ENCODE measurements around the gene NXF1.
"Not testable (repeated sequence)": the region's sequence is repeated elsewhere in the genome, so short reads cannot be mapped to it uniquely, and the experiment has no call there.

Gene NXF1

DNA sequence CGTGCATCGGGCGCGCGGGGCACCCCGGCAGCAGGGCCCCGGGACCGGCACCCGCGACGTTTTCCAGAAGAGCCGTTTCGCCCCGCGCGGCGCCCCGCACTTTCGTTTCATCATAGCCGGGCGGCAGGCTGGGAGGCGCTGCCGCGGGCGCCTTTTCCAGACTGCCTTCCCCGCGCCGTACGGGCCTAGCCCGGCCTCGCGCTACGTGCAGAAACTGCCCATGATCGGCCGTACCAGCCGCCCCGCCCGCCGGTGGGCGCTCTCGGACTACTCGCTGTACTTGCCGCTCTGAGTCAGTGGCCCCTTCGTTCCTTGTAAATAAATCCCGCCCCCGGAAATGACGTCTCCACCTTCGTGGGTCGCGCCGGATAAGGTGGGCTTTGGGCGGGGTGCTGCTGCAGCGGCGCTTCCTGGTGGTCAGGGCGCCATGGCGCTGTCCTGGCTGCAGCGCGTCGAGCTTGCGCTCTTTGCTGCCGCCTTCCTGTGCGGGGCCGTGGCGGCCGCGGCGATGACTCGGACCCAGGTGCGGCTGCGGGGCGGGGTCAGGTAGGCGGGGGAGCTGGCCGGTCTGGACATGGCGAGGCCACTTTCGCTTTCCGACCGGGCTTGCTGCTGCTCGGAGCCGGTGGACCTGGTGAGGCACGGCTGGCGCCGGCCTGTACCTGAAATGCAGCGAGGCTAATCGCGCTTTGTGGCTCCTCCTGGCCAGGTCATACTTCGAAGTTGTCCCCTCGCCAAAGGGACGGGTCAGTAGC, 18.1 kb downstream of the NXF1 start, which contains the start of gene TMEM179B:
TMEM179B (plus strand) TSS at position 398 of the 755 bp plus-strand sequence; CDS start at position 428, 30 bp downstream.
- peak; percentile 92 for DNase-seq (ENCODE audit: low spot score)

DNA sequence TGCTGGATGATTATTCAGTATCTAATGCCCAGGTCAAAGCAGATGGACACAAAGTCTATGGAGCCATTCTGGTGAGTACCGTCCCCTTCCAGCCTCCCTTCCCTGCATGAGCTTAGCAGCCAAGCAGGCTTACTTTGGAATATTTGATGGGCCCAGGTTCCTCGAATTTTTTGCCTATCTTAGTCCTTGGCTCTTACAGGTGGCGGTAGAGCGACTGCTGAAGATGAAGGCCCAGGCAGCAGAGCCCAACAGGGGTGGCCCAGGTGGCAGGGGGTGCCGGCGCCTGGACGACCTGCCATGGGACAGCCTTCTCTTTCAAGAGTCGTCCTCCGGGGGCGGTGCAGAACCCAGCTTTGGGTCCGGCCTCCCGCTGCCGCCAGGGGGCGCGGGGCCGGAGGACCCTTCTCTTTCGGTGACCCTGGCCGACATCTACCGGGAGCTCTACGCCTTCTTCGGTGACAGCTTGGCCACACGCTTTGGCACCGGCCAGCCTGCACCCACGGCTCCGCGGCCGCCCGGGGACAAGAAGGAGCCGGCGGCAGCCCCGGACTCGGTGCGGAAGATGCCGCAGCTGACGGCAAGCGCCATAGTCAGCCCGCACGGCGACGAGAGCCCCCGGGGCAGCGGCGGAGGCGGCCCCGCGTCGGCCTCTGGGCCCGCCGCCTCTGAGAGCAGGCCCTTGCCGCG, 18.8 kb downstream of the NXF1 start:
- peak; percentile 92 for DNase-seq (ENCODE audit: low spot score)

DNA sequence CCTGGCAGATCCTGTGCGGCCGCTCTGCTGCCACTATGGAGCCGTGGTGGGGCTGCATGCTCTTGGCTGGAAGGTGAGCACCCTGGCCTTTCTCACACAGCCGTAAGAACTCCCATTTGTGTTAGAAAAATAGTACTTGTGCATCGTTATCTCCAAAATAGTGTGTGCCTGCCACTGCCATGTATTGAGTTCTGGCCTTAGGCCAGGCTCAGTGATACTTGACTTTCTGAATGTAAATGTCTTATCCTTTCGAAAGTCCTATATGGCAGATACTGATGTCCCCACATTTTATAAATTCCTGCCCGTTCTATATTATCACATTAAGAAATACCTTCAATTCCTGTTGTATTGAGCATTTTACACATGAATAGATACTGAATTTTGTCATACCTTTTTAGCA, 22.5 kb downstream of the NXF1 start:
- DNase-seq (ENCODE audit: low spot score) = no peak

DNA sequence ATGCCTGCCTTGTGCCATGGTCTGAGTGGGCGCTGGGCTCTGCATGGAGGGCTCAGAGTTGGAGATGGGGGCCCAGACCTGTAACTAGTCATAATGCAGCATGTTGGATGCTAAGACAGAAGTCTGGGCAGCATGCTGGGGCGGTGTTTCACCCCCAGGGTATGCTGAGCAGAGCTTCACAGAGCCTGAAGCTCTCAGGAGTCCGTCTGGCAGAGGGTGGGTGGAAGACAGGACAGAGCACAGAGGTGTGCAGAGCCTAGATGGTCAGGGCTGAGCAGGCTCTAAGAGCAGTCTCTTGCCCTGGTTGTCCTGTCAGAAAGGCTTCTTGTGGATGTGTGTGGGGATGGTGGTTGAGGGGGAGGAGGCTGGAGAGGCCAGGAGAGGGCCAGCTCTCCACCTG, 26.8 kb downstream of the NXF1 start:
- DNase-seq (ENCODE audit: low spot score) = no peak

DNA sequence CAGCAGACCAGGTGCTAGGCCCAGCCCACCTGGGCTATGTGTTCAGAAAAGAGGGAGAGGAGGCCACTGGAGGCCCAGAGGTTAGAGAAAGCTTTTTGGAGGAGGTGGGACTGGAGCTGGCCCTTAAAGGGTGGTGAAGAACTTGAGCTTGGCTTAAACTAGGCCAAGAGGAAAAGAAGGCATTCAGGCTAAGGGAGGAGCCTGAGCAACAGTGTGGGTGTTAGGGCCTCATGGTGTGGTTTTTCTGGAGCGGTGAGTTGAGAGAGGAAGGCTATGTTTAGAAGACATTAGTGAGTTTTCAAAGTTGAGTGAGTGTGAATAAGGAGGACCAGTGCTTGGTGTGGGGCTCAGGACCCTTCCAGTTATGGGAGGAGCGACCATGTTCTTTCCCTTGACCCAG, 27.9 kb downstream of the NXF1 start:
- no peak for DNase-seq (ENCODE audit: low spot score)

DNA sequence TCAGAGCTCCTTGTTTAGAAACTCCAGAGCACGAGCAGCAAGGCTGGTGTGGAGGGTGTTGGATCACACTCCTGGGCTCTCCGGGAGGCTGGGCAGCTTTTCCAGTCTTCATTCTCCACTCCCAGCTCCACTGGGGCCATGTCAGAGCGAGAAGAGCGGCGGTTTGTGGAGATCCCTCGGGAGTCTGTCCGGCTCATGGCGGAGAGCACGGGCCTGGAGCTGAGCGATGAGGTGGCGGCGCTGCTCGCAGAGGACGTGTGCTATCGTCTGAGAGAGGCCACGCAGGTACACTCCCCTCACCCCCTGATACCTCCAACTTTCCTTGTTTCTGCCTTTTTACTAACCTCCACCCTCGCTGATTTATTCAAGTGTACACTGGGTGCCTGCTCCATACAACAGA, 29.6 kb downstream of the NXF1 start:
- no peak for DNase-seq (ENCODE audit: low spot score)

DNA sequence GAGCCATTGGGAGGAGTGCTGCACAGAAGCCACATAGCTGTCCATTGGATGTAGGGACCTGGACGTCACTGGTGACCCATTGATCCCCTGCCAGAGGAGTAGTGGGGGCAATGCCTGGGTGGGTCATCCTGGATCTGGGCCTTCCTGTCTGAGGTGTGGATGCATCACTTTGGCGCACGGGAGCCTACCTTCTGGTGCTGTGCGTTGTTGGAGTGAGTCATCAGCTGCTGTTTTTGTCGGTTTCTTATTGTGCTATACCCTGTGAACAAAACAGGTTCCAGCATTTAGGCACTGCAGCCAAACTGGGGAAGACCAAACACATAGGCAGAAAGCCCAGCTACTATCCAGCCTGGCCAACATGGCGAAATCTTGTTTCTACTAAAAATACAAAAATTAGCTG, 30.8 kb downstream of the NXF1 start:
- no peak for DNase-seq (ENCODE audit: low spot score)

DNA sequence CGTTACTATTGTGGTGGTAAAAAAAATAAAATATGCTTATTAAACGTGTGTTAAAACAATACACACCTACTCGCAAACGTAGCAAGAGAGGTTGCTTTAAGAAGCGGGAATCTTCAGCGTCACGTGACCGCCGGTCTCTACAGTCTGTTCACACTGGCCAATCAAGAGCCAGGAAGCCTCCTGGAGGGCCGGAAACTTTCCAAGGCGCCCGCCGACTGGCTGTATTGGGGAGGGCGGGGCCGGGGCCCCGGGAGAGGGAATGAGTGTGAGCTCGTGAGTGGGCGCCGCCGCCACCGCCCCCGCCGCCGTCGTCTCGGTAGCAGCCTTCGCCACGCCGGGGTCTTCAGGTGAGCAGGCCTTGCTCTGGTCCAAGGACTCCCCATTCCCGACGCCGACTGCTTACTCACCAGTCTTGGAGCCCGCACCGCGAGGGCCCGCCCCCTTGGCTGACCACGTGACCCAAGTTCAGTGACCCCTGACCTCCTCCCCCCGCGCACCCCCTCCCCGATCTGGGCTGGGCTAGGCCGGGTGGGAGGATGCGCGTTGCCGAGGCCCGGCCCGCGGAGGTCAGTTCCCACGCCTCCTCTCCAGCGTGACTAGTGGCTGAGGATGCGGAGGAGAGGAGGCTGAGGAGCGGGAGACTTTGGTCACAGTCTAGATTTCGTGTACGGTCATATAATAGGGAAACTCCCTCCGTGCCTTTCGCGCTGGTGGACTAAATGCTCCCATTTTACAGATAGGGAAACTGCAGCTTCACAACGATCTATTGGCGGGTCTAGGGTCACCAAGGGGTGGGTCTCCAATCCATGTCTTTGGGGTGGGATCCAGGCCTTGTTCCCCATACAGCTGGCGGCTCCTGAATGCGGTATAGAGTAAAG, 33.9 kb downstream of the NXF1 start, which contains the start of gene TAF6L:
TAF6L (plus strand) TSS at position 253 of the 878 bp plus-strand sequence. CDS start 4,388 bp downstream, outside the sequence.
- peak; percentile 99 for DNase-seq (ENCODE audit: low spot score)

DNA sequence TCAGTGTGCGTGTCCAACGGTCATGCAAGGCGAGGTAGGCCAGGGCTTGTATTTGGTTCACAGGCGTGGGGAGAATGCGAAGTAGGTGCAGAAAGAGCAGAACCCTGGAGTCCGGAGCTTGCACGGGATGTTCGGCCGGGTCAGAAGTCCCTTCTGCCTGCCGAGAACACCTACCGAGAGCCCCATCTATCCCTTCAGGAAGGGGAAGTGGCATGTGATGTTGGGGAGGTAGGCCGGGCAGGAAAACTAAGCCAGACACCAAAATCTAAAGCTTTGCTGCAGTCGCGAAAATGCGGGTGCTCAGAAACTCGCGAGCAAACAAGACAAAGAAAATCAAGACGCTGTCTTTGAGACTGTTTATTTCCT, 34.5 kb downstream of the NXF1 start:
- peak; percentile 67 for DNase-seq (ENCODE audit: low spot score)

DNA sequence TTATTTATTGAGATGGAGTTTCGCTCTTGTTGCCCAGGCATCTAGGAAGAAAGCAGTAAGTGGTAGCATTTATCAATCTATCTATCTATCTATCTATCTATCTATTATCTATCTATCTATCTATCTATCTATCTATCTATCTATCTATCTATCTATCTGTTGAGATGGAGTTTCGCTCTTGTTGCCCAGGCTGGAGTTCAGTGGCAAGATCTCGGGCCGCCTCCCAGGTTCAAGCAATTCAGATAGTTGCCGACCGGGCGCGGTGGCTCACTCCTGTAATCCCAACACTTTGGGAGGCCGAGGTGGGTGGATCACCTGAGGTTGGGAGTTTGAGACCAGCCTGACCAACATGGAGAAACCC, 44.4 kb downstream of the NXF1 start:
- DNase-seq (ENCODE audit: low spot score) = not testable (repeated sequence)

DNA sequence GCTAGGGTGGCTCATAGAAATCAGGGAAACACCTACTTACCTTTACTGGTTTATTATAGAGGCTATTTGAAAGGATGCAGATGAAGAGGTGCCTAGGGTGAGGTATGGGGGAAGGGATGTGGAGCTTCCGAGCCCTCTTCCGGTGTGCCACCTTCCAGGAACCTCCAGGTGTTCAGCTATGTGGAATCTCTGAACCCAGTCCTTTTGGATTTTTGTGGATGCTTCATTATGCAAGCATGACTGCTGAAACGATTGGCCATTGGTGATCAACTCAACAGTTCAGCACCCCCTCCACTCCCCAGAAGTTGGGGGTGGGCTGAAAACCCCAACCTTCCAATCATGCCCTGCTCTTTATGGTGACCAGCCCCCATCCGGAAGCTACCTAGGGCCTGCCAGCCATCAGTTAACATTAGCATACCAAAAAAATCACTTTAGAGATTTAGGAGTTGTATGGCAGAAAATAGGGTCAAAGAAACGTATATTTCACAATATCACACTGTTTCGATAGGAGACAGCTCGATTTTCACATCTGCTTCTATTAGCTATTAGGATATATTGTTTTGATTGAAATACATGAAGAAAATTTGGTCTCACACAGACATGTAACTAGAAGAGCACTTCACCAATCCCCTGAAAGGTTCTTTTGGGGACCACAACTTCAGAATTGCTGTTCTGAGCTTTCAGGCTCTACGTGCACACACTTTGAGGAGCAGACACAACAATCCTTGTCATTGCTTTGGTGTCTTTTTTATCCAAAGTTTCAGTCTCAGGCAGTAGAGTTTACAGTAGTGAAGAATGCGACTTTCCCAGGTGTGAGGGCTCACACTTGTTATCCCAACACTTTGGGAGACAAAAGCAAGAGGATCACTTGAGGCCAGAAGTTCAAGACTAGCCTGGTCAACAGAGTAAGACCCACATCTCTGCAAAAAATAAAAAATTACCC, 47.1 kb downstream of the NXF1 start:
- DNase-seq (ENCODE audit: low spot score) = peak; percentile 31

DNA sequence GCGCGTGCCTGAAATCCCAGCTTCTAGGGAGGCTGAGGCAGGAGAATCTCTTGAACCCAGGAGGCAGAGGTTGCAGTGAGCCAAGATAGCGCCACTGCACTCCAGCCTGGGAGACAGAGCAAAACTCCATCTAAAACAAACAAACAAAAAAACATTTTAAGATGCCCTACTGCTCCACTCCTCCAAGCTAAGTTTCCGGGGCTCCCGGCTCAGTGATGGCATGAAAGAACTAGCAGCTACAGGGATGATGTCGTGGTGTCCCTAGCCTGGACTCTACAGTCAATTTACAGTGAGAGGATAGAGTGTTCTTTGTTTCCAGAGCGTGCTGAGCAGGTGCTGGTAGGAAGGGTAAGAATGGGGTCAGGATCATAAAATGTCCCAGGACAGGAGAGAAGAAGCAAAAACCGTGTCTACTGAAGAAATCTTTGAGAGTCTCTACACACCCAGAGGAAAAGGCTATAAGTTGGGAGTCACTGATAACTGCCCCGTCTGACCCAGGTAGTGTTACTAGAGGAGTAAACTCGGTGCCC, 50.1 kb downstream of the NXF1 start:
- DNase-seq (ENCODE audit: low spot score) = no peak

DNA sequence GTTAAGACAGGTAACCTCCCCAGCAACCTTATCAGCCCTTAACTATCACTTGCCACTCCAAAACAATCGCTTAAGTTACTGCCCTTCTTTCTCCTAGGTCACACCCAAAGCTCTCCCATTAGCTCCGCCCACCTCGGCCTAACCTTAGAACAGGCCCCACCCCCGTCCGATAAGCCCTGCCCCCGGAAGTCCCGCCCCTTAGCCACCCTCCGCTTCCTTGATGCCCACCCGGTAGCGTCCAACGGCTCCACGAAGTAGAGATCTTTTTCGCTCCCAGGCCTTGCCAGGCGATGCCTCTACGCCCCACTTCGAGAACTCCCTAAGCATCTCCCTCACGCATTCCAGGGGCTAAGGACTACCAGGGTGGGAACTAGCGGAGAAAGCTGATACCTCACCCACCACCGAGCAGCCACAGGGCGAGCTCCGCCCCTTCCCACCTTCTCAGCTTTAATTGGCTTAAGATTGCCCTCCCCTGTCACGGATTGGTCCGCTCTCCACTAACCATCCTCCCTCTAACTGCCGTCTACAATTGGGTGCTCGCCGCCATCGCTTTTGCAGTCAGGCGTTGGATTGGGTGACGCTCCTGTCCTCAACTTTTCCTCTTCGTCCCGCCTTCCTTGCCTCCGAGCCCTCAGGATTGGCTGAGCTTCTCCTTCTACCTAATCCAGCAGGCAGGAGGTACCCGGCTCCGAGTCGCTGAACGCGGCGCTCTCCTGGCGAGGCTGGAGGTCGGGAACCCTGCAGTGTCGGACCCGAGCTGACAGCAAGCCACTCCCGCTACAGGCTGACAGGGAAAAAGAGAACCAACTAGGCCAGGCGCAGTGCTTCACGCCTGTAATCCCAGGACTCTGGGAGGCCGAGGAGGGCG, 51.3 kb downstream of the NXF1 start, which contains the start of gene ZBTB3:
ZBTB3 (minus strand) TSS at position 425 of the 868 bp plus-strand sequence. CDS start 496 bp downstream, outside the sequence.
- peak; percentile 91 for DNase-seq (ENCODE audit: low spot score)

DNA sequence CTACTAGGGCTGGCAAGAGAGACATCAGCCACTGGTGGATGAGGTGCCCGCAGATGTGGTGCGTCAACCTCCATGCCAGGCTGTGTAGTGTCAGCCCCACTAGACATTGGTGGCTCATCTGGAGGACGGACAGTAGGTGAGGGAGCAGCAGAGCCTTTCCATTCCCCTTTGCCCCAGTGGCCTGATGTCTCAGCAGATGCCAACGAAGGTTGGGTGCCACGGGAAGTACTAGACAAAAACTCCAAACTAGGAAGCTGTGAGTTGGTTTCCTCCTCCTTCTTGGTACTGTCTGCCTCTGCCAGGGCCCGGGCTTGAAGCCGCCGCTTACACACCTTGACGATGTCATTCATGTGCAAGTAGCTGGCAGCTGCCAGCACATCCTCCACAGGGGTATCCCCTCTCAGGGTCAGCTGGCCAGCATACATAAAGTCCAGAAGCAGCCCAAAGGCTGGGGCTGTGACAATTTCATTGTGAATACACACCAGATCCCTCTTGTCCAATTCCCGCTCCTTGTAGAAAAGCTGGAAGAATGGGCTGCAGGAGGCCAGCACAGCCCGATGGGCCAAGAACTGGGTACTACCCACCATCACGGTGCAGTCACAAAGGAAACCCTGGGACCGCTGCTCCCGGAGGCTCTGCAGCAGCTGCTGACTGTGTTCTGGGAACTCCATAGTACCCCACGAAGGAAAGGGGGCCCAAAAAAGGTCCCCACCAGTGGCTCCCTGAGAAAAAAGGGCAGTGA, 52.1 kb downstream of the NXF1 start:
- no peak for DNase-seq (ENCODE audit: low spot score)

DNA sequence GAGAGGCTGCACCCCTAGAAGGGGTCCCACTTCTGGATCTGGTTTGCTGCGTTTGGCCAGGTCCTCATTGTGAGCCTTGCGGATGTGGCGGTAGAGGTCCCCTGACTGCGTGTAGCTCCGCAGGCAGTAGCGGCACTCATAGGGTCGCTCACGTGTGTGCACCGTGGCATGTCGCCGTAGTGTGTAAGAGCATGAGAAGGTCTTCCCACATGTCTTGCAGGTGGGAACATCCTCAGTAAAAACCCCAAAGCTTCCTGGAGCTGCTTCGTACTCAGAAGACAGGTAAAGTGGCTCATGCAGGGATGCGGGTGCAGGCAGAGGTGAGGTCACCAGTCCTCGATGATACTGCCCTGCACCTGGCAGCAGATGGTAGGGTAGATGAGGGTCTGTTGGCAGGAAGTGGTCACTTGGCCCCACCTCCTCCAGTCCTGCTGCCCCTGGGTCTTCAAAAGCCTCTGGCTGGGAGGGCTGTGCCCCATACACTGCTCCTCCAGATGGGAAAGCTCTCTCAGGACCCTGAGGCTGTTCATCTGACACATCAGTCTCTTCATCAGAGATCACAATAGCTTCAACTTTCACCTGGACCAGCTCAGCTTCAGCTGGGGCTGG, 53.0 kb downstream of the NXF1 start:
- no peak for DNase-seq (ENCODE audit: low spot score)

DNA sequence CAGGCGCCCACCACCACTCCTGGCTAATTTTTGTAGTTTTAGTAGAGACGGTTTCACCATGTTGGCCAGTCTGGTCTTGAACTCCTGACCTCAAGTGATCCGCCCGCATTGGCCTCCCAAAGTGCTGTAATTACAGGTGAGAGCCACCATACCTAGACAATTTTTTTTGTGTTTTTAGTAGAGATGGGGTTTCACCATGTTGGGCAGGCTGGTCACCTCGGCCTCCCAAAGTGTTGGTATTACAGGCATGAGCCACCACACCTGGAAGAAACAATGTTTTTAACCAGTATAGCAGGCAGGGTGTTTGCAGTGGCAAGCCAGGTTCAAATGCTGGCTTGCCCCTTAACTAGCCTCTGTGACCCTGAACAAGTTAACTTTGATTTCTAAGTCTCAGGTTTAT, 55.3 kb downstream of the NXF1 start:
- not testable (repeated sequence) for DNase-seq (ENCODE audit: low spot score)

DNA sequence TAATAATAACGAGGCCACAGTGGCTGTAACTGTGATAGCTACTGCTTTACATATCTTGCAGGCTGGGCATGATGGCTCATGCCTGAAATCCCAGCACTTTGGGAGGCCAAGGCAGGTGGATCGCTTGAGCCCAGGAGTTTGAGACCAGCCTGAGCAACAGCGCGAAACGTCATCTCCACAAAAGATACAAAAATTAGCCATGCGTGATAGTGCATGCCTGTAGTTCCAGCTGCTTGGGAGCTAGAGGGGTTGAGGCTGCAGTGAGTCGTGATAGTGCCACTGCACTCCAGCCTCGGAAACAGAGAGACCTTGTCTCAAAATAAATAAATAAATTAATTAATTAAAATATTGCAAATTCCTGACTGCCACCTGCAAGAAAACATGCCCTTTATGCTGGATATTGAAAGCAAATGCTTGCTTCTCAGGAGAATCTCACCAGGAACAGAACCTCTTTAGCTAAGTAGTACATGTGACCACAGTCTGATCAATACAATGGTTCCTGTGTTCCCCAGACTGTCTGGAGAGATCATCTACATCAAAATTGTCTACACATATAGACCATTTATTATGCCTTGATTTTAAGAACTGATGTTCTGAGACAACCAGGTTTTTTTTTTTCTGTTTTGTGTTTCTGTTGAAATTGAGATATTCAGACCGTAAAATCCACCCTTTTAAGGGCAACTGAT, 57.6 kb downstream of the NXF1 start:
- DNase-seq (ENCODE audit: low spot score) = no peak
